ENCODE data around the gene SLC26A9. TPM values are rescaled to one million over a fixed set of nuclear protein-coding genes. Genes with fewer than 3 reads are reported as not detected.

The SLC26A9 gene
- total RNA-seq, 2 donors from 2014 or later: 0.22 TPM

GRCh38 chr1:205933671-205934618 lies 9.3 kb downstream of the SLC26A9 start:
- no peaks in the 10 kb centered on the region for H3K36me3 ChIP-seq (ENCODE audit: control insufficient read depth, insufficient read depth, low read length)
- peaks cover 19% of the 10 kb centered on the region for H3K27me3 Mint-ChIP-seq (ENCODE audit: insufficient read depth)
- H3K9ac ChIP-seq (ENCODE audit: extremely low read depth, low read length, poor library complexity, severe bottlenecking): no peak overlapping the region
- H3K9me3 ChIP-seq (ENCODE audit: control insufficient read depth, low read length): no peaks in the 10 kb centered on the region
- peaks cover 12% of the 10 kb centered on the region for H3K4me1 ChIP-seq (ENCODE audit: control insufficient read depth, insufficient read depth, low read length)
- no peak for DNase-seq
- no peak overlapping the region for H3K4me3 Mint-ChIP-seq
- peaks cover 23% of the 10 kb centered on the region for H3K4me1 Mint-ChIP-seq
- H3K27ac ChIP-seq (ENCODE audit: low read depth, low read length): no peak overlapping the region
- H3K36me3 Mint-ChIP-seq (ENCODE audit: low read depth): no peaks in the 10 kb centered on the region
- TF ChIP-seq CTCF (conservative IDR thresholded peaks at IDR 0.05): no peak
- 49 to 70% methylated on average over 6 to 7 of the region's 7 CpGs for WGBS, 2 experiments (ENCODE audit: insufficient coverage in 1 of 2, insufficient read length in 1 of 2)
- no peak overlapping the region for H3K27ac Mint-ChIP-seq
- H3K27me3 ChIP-seq (ENCODE audit: control insufficient read depth, insufficient read depth, low read length, poor library complexity, severe bottlenecking): no peaks in the 10 kb centered on the region
- no peaks in the 10 kb centered on the region for H3K9me3 Mint-ChIP-seq
- no peak overlapping the region for H3K4me3 ChIP-seq (ENCODE audit: low read length)

GRCh38 chr1:205932776-205933175 lies 10.5 kb downstream of the SLC26A9 start:
- Mint-ChIP-seq H3K27me3 (ENCODE audit: insufficient read depth) (peaks cover 10% of the 10 kb centered on the region), H3K4me3 (no peak overlapping the region), H3K27ac (no peak overlapping the region), H3K9me3 (no peaks in the 10 kb centered on the region), H3K4me1 (peaks cover 22% of the 10 kb centered on the region), H3K36me3 (ENCODE audit: low read depth) (no peaks in the 10 kb centered on the region)
- no peak for TF ChIP-seq CTCF (conservative IDR thresholded peaks at IDR 0.05)
- H3K9me3 ChIP-seq (ENCODE audit: control insufficient read depth, low read length): no peaks in the 10 kb centered on the region
- H3K4me3 ChIP-seq (ENCODE audit: low read length): no peak overlapping the region
- H3K4me1 ChIP-seq (ENCODE audit: control insufficient read depth, insufficient read depth, low read length): peaks cover 12% of the 10 kb centered on the region
- no peaks in the 10 kb centered on the region for H3K36me3 ChIP-seq (ENCODE audit: control insufficient read depth, insufficient read depth, low read length)
- 93 to 98% methylated on average over 6 of the region's 6 CpGs for WGBS, 2 experiments (ENCODE audit: insufficient coverage in 1 of 2, insufficient read length in 1 of 2)
- no peak for DNase-seq
- no peak overlapping the region for H3K27ac ChIP-seq (ENCODE audit: low read depth, low read length)
- H3K27me3 ChIP-seq (ENCODE audit: control insufficient read depth, insufficient read depth, low read length, poor library complexity, severe bottlenecking): no peaks in the 10 kb centered on the region
- H3K9ac ChIP-seq (ENCODE audit: extremely low read depth, low read length, poor library complexity, severe bottlenecking): no peak overlapping the region

GRCh38 chr1:205930799-205931281 lies 12.4 kb downstream of the SLC26A9 start:
- 83 to 95% methylated on average over 4 of the region's 4 CpGs for WGBS, 2 experiments (ENCODE audit: insufficient coverage in 1 of 2, insufficient read length in 1 of 2)
- Mint-ChIP-seq H3K4me1 (peaks cover 20% of the 10 kb centered on the region), H3K4me3 (no peak overlapping the region), H3K9me3 (no peaks in the 10 kb centered on the region), H3K36me3 (ENCODE audit: low read depth) (no peaks in the 10 kb centered on the region), H3K27ac (no peak overlapping the region), H3K27me3 (ENCODE audit: insufficient read depth) (peaks cover 3% of the 10 kb centered on the region)
- H3K9ac ChIP-seq (ENCODE audit: extremely low read depth, low read length, poor library complexity, severe bottlenecking): no peak overlapping the region
- TF ChIP-seq CTCF (conservative IDR thresholded peaks at IDR 0.05): no peak
- H3K4me3 ChIP-seq (ENCODE audit: low read length): no peak overlapping the region
- H3K9me3 ChIP-seq (ENCODE audit: control insufficient read depth, low read length): no peaks in the 10 kb centered on the region
- no peaks in the 10 kb centered on the region for H3K27me3 ChIP-seq (ENCODE audit: control insufficient read depth, insufficient read depth, low read length, poor library complexity, severe bottlenecking)
- H3K4me1 ChIP-seq (ENCODE audit: control insufficient read depth, insufficient read depth, low read length): peaks cover 12% of the 10 kb centered on the region
- no peak overlapping the region for H3K27ac ChIP-seq (ENCODE audit: low read depth, low read length)
- no peak for DNase-seq
- H3K36me3 ChIP-seq (ENCODE audit: control insufficient read depth, insufficient read depth, low read length): no peaks in the 10 kb centered on the region
